ENCODE measurements around the gene AKAP5. TPM values are rescaled to one million over a fixed set of nuclear protein-coding genes. Genes with fewer than 3 reads are reported as not detected.

Gene AKAP5
- total and polyA plus RNA-seq, 2 of the 8 experiments (the other 6 are each of a cell fraction or from before 2014, with no cell fraction given): 0.50 to 3.8 TPM

- Histone ChIP-seq H4K8ac (ENCODE audit: extremely low read depth, insufficient read depth, low read length) (no peak overlapping the region), H3K9ac (replicated peaks in 1 of 4; ENCODE audit: extremely low read depth in 1 of 4, low read depth in 3 of 4, low read length in 3 of 4) (no peak overlapping the region), H4K5ac (ENCODE audit: insufficient read length, low read depth, low read length) (no peak overlapping the region), H2BK120ac (replicated peaks; ENCODE audit: low read depth, low read length) (no peak overlapping the region), H3K14ac (ENCODE audit: insufficient read length) (no peak overlapping the region), H2AK5ac (ENCODE audit: low read depth, low read length) (no peak overlapping the region), H3K79me1 (ENCODE audit: low read depth, low read length) (0 out of 2 replicates have a peak, but pooled peaks cover 4% of the 10 kb centered on the region), H3K4me1 (replicated peaks in 1 of 4; ENCODE audit: control insufficient read depth in 3 of 4, insufficient read depth in 4 of 4, low read length in 3 of 4) (no peaks in the 10 kb centered on the region), H3K56ac (replicated peaks; ENCODE audit: insufficient read length, low read depth, low read length) (no peak overlapping the region), H2AFZ (ENCODE audit: low read length) (no peak overlapping the region), H3K18ac (ENCODE audit: extremely low read depth, low read length) (no peak overlapping the region), H4K20me1 (replicated peaks in 1 of 2; ENCODE audit: control insufficient read depth in 1 of 2, insufficient read depth in 2 of 2, low read length in 2 of 2) (no peaks in the 10 kb centered on the region), H2BK15ac (ENCODE audit: low read length) (no peak overlapping the region), H3K4me2 (ENCODE audit: insufficient read depth in 1 of 2, low read depth in 2 of 2, low read length in 2 of 2) (no peak overlapping the region), H2BK12ac (ENCODE audit: low read depth, low read length) (no peak overlapping the region), H4K91ac (replicated peaks; ENCODE audit: insufficient read length, low read length) (no peak overlapping the region), H3K27ac (ENCODE audit: low read depth, low read length) (no peak overlapping the region), H3K23me2 (ENCODE audit: low read depth, low read length) (no peaks in the 10 kb centered on the region), H3K9me3 (ENCODE audit: insufficient read depth in 2 of 2, low read depth in 1 of 2, low read length in 1 of 2) (no peaks in the 10 kb centered on the region), H3K36me3 (ENCODE audit: control insufficient read depth in 2 of 4, insufficient read depth in 4 of 4, low read length in 3 of 4) (peaks cover 0 to 5% (median 1%) of the 10 kb centered on the region in 4 experiments; a peak in 4 of 8 replicates), H3K4ac (replicated peaks; ENCODE audit: insufficient read length, low read depth, low read length) (no peak overlapping the region), H3K79me2 (ENCODE audit: control insufficient read depth in 1 of 2, insufficient read depth in 2 of 2, low read length in 2 of 2) (peaks cover 0 to 15% of the 10 kb centered on the region in 2 experiments; a peak in 2 of 4 replicates), H2BK20ac (ENCODE audit: low read length) (no peak overlapping the region), H3K4me3 (ENCODE audit: extremely low read depth in 1 of 4, insufficient read depth in 2 of 4, low read depth in 3 of 4, low read length in 4 of 4) (no peak overlapping the region), H3K23ac (ENCODE audit: insufficient read length) (no peak overlapping the region), H3K27me3 (replicated peaks in 1 of 4; ENCODE audit: control insufficient read depth in 3 of 4, extremely low read depth in 1 of 4, insufficient read depth in 3 of 4, low read length in 3 of 4) (no peaks in the 10 kb centered on the region), H2BK5ac (ENCODE audit: low read depth, low read length) (no peak overlapping the region)
- ChIA-PET CTCF (ENCODE audit: partially characterized antibody) (interaction anchor here (0.6 to 1.8 kb wide), 6 partner anchors 10 to 473 kb away, joined by 3 to 6 read pairs (median 4); no protein-coding TSS in a partner anchor), POLR2A (ENCODE audit: partially characterized antibody) (interaction anchor here (0.9 to 2.3 kb wide), 6 partner anchors 8 to 108 kb away, joined by 3 to 17 read pairs (median 5); partner anchors contain the start of genes MTHFD1 and ZBTB1)
- no peak for FAIRE-seq
- DNase-seq (ENCODE audit: low read depth in 1 of 2, low spot score in 2 of 2): no peak
- TF ChIP-seq EZH2 (IDR thresholded peaks at IDR 0.05; ENCODE audit: low read depth, low read length, severe bottlenecking) (no peak), SIX5 (IDR thresholded peaks at IDR 0.05; ENCODE audit: low read depth, low read length) (no peak), CTCF (IDR thresholded peaks at IDR 0.05; ENCODE audit: control extremely low read depth in 1 of 3, insufficient read depth in 1 of 3, low read depth in 1 of 3, low read length in 3 of 3) (no peak), CHD1 (IDR thresholded peaks at IDR 0.05; ENCODE audit: low read depth, low read length) (no peak), KDM5A (IDR thresholded peaks at IDR 0.05; ENCODE audit: low read length) (no peak), POLR2A (IDR thresholded peaks at IDR 0.05; ENCODE audit: control extremely low read depth in 1 of 2, low read depth in 2 of 2, low read length in 2 of 2) (no peak), CHD2 (IDR thresholded peaks at IDR 0.05; ENCODE audit: low read length) (no peak)
Measured at GRCh38 chr14:64495252-64495651, 30.0 kb downstream of the AKAP5 start.
